Epidermal melanocyte (primary cell): ENCODE results near the gene PARP16.

ENCODE experiments used
- DNase-seq: peaks from one replicate; pipeline ENCODE4 v3.0.0; 2011; ENCODE audit warnings: low spot score; ENCODE audit not compliant: insufficient read length

PARP16 gene

GRCh38 chr15:65311760-65312159 lies 25.1 kb upstream of the PARP16 start:
- no peak for DNase-seq

- DNase-seq = no peak
Observed at GRCh38 chr15:65310431-65311137, 23.9 kb upstream of the PARP16 start.

GRCh38 chr15:65309882-65310418 lies 23.3 kb upstream of the PARP16 start:
- DNase-seq = no peak

- no peak for DNase-seq
Observed at GRCh38 chr15:65307978-65308377, 21.3 kb upstream of the PARP16 start.

- DNase-seq = no peak
Observed at GRCh38 chr15:65306551-65306950, 19.9 kb upstream of the PARP16 start.

- DNase-seq = no peak
Observed at GRCh38 chr15:65305776-65306175, 19.1 kb upstream of the PARP16 start.

- DNase-seq = no peak
Observed at GRCh38 chr15:65305150-65305758, 18.6 kb upstream of the PARP16 start.

GRCh38 chr15:65304381-65305149 lies 17.9 kb upstream of the PARP16 start, which contains the start of gene RNU5B-1:
Gene RNU5B-1, plus strand, starts transcription at chr15:65304677.
- DNase-seq = peak; percentile 62

- no peak for DNase-seq
Observed at GRCh38 chr15:65303687-65304380, 17.2 kb upstream of the PARP16 start.

- no peak for DNase-seq
Observed at GRCh38 chr15:65302061-65302460, 15.4 kb upstream of the PARP16 start.

- no peak for DNase-seq
Observed at GRCh38 chr15:65300924-65301441, 14.3 kb upstream of the PARP16 start.

- no peak for DNase-seq
Observed at GRCh38 chr15:65298731-65299130, 12.0 kb upstream of the PARP16 start.

GRCh38 chr15:65292938-65293518 lies 6.3 kb upstream of the PARP16 start:
- no peak for DNase-seq

GRCh38 chr15:65290228-65290627 lies 3.5 kb upstream of the PARP16 start:
- DNase-seq = no peak

- no peak for DNase-seq
Observed at GRCh38 chr15:65289261-65289854, 2.7 kb upstream of the PARP16 start.

GRCh38 chr15:65287520-65287855 lies 805 bp upstream of the PARP16 start:
- no peak for DNase-seq

- no peak for DNase-seq
Observed at GRCh38 chr15:65286069-65286703, 497 bp downstream of the PARP16 start.

- DNase-seq = no peak
Observed at GRCh38 chr15:65285291-65286068, 1.2 kb downstream of the PARP16 start.

- DNase-seq = no peak
Observed at GRCh38 chr15:65278480-65278879, 8.2 kb downstream of the PARP16 start.
